Forelimb muscle (tissue), 1 donor: ENCODE measurements around the gene CBFA2T2. TPM values are rescaled to one million over a fixed set of nuclear protein-coding genes. Genes with fewer than 3 reads are reported as not detected.
"Not testable (repeated sequence)": the region's sequence is repeated elsewhere in the genome, so short reads cannot be mapped to it uniquely, and the experiment has no call there.

Source experiments
- DNase-seq: peaks from one replicate; pipeline ENCODE4 v3.0.0-alpha.2; 2013; ENCODE audit warnings: low read depth
- polyA plus RNA-seq: library from polyadenylated mRNA; unstranded; fragments of 120-200 nt; gene quantifications from one replicate; pipeline ENCODE4 v1.2.1, GENCODE V29; 2013; ENCODE audit not compliant: insufficient read length

Gene CBFA2T2
- polyA plus RNA-seq, 1 donor = 17.5 TPM

DNA sequence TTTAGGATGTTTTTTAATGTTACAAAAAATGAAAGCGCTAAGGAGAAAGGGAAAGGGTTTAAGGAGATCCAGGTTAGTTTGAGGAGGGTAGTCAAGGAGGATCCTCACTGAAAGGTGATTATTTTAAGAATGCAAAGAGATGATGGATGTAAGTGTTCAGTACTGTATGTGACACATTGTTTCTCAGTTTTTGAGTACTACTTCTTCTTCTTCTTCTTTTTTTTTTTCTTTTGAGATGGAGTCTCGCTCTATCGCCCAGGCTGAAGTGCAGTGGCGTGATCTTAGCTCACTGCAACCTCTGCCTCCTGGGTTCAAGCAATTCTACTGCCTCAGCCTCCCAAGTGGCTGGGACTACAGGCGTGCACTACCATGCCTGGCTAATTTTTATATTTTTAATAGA lies 83.4 kb downstream of the CBFA2T2 start:
- DNase-seq = not testable (repeated sequence)

DNA sequence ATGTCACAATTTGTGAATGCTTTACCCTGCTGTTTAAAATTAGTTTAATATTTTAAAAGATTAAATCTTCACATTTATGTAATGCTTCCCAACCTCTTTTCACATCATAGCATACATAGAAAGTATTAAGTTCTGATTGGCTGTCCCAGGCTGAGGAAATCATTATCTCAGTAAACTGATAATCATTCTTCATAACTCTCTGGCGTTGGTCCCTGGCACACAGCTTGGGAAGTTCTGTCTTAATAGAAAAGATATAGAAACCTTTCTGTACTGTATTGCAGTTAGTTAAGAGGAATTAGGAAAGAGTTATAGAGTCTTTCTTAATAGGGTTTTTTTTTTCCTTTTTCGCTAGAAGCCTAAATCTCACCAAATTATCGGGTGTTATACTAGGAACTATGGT lies 85.4 kb downstream of the CBFA2T2 start:
- DNase-seq = no peak

DNA sequence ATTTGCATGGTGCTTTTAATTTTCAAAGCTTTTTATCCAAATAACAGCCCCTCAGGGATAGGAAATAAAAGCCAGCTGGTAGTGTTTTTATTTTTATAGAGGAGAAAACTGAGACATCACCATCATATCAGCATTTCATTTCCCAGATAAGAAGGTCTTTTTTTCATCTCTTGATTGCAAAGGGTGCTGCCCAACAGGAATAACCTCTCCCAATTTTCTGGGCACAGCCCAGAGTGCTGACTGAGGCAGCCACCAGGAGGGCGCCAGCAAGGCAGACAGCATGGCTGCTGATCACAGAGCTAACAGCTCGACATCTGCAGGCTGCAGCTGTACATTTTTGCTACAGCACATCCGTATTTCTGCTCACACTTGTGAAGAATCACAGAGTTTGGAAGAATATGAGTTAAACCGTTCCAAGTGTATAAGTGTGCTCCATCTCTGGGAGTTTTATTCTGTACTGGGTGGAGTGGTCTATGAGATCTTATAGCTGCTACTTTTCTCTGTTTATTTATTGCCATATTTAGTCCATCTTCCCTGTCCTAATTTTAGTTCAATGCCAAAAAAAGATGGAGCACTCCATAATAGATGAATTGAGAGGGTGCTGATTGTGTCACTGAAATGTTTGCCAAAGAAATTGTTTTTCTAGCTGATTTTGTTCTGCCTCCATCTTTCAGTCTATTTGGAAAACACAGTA lies 86.7 kb downstream of the CBFA2T2 start:
- no peak for DNase-seq

DNA sequence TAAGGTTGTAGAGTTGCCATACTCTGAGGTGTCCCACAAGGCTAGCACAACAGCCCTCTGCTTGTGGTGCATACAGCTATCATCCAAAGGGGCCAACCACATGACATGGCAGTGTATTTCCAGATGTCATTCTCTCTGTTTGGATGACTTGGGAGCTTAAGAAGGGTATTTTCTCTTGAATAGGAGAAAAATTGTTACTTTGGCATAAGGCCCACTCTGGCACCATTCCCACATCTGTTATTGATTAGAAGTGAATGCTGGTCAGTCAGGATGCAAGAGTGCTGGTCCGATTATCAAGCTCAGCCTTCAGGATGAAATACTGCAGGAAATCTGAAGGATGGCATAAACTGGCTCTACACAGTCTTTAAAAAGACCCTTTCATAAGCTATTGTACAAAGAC lies 88.6 kb downstream of the CBFA2T2 start:
- DNase-seq = no peak

DNA sequence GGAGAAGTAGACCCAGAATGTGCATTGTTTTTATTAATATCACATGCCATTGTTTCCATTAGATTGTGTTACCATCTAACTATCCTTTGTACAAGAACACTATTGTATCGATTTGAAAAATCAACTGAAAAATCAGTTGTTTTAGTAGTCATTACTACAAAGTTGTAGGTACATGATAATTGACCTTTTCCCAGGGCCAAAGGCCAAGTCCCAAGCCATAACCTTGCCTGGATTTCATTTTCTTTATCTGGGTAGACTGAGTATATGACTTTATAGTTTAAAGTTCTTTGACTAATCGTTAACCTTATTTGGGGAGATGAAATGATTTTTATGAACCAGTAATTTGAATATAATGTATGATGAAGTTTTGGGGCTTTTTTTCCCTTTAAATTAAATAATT lies 93.2 kb downstream of the CBFA2T2 start:
- DNase-seq = no peak

DNA sequence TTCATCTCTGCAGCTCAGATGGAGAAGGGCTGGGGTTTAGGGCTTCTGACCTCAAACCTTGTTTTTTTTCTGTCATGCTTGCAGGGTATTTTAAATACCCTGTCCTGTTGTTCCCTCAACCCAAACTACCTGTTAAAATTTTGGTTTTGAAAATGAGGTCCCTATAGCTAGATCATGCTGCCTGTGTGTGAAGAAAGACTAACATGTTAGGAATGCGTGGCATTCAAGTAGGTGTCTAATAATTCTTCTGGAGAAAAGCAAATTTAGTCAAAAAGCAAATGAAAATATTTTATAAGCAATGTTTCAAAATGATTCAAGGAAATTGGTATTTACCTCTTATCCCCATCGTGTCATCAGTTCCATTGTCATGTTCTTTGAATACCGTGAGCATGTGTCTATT lies 95.1 kb downstream of the CBFA2T2 start:
- no peak for DNase-seq

DNA sequence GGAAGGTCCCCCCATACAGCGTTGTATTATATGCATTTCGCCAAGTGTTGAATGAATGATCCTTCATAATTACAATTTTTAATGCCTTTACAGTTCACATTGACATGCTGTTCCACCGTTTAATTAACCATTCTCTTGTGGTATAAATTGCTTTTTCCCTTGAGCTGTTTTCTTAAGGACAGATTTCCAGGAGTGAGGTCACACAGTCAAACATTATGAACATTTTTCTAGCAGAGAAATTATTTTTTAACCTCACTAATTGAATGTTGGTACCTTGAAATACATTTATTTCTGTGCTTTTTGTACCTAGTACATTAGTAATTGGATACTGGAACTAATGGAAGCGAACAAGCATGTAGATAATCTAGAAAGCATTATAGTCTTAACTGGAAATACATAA lies 95.5 kb downstream of the CBFA2T2 start:
- DNase-seq = no peak

DNA sequence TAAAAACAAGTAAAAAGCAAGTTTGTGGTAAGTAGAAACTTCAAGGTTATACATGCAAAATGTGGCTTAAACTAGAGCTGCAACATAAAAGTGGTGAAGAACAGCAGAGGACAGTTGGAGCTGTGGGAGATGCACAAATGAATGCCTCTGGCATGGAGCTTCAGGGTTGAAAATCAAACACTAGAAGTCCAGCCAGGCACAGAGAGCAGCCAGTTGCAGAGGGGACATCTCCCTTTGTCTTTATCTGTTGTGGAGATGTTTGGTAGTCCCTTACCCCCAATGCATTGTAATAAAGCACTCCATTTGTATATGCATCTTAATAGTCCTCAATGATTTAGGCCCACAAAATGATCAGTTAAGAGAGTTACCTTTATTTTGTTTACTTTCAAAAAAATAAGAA lies 99.2 kb downstream of the CBFA2T2 start:
- no peak for DNase-seq

DNA sequence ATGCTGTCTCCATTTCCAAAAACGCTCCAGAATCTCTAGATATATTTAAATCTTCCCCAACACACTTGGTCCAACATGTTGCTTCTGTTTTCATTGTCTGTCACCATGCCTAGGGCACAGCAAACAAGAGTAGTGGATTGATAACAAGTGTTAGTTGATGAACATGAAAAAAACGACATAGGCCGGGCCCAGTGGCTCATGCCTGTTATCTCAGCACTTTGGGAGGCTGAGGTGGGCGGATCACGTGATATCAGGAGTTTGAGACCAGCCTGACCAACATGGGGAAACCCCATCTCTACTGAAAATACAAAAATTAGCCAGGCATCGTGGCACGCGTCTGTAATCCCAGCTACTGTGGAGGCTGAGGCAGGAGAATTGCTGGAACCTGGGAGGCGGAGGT lies 102.0 kb downstream of the CBFA2T2 start:
- not testable (repeated sequence) for DNase-seq

DNA sequence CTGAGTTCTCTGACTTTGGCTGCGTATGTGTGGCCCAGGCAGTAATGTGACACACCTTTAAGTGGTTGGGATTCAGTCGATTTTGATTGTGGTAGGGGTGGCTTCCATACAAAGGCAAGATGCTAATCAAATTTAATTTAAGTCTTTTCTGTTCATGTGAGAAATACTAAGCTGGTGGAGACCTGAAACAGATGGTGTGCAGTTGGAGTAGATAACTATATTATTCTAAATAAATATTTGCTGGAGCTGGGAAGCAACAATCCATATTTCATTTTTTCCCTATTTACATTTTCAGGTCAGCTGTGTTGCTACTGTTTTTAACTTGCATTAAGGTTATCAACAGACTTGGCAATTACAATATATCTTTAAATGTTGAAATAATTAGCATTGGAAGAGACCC lies 104.8 kb downstream of the CBFA2T2 start:
- DNase-seq = no peak

DNA sequence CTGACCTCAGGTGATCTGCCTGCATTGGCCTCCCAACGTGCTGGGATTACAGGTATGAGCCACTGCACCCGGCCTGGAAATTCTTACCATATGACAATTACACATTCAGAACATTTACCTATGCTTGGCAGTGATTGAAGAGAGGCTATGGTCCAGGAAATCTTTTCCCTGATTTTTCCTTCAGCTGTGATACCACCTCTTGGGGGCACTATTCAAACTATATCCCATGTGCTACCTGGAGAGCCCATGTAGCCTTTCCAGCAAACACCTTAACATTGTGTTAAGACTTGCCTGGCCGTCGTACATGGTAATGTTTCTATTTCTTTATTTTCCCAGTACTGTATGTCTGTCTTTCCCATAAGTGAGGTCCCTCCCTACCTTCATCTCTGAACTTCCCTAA lies 110.5 kb downstream of the CBFA2T2 start:
- DNase-seq = no peak

DNA sequence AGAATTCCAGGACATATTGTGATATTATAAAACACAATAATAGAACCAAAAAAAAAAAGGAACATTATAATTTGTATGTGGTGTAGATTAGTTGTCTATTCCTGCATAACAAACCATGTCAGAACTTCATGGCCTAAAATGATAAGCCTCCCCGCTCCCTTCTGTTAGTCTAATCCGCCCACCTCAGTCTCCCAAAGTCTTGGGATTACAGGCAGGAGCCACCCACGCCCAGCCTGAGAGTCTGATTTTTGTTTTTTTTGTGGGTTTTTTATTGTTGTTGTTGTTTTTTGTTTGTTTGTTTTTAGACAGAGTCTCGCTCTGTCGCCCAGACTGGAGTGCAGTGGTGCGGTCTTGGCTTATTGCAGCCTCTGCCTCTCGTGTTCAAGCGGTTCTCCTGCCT lies 111.1 kb downstream of the CBFA2T2 start:
- no peak for DNase-seq

DNA sequence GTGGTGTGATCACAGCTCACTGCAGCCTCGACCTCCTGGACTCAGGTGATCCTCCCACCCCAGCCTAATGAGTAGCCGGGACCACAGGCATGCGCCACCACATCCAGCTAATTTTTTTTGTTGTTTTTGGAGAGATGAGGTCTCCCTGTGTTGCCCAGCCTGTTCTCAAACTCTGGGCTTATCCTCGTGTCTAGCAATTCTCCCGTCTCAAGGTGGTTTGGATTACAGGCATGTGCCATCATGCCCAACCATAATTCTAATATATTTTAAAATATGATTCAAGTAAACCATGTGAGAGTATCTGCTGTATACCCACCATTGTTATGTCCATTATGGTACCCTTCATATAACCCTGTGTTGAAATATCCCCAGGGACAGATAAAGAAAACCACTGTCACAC lies 112.0 kb downstream of the CBFA2T2 start:
- DNase-seq = no peak

DNA sequence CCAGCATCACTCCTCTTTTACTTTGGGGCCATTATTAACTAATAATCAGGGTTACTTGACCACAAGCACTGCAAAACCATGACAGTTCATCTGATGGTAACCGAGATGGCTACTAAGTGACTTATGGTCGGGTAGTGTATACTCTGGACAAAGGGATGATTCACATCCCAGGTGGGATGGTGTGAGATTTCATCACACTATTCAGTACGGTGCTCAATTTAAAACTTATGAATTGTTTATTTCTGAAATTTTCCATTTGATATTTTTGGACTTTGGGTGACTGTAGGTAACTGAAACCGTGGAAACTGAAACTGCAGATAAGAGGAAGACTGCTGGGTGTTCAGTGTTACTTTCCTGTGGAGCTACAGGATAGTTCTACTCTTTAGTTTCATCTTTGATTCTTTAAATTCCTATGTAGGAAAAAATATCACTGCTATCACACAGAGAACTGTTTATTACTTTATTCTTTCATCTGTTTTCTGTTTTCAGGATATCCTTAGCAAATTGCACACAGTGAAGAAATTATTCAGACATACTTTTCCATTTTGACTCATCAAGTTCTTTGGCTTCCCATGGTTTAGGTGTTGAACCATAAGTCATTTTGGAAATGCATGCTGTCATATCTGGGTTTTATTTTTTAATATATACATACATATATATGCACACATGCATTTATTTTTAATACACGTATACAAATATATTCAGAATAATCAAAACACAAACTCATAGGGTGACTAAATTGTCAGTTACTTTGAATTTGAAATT lies 113.1 kb downstream of the CBFA2T2 start:
- DNase-seq = no peak

DNA sequence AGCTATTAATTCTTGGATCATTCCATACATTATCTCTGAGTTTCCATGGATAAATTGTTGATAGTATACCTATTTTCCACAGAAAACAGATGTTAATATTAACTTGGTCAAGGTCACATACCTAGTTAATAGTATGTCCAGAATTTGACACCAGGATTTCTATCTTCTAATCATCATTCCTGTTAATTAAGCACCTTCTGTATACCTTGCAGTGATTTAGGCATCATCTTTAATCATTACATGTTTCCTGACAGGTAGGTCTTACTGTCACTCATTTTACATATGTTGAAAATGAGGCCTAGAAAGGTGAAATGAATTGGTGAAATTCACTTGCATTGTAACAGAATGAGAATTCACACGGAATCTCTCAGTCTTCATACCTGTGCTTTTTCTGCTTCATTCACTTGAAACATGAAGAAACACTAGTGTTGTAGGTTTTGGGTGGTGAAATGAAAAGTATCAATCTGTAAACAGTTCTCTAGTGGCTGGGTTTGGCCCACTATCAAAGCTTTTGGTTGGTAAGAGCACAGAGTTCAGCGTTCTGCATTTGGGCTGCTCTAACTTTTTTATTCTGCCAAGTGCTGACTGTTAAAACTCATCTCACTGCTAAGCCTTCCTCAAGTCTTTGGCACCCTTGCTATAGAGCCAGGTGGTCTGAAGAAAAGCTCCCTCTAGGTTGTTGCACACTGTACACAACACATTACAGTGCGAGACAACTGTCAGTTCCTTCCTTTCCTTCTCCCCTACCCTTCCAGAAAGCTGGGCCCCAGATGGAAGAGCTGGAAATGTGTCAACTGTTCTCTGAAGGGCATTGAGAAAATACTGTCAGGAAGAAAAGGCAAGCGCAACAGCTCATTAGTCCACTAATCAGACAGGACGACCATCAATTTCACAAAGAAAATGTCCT lies 114.4 kb downstream of the CBFA2T2 start:
- DNase-seq = no peak

DNA sequence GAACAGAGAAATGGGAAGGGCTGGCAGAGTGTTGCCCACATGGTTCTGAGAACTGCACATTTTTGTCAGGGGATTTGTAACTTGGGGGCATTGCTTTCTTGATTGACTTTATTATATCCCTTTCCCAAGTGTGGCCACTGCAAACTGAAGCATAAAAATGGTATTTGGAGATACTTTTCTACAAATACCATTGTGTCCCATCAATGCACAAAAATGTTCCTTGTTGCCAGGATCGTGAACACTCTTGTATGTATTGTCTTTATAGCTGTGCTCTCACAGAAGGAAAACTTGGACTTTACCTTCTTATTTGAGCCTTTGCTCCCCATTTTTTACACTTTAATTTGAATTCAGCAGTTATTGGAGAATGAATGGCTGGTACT lies 115.1 kb downstream of the CBFA2T2 start:
- no peak for DNase-seq

DNA sequence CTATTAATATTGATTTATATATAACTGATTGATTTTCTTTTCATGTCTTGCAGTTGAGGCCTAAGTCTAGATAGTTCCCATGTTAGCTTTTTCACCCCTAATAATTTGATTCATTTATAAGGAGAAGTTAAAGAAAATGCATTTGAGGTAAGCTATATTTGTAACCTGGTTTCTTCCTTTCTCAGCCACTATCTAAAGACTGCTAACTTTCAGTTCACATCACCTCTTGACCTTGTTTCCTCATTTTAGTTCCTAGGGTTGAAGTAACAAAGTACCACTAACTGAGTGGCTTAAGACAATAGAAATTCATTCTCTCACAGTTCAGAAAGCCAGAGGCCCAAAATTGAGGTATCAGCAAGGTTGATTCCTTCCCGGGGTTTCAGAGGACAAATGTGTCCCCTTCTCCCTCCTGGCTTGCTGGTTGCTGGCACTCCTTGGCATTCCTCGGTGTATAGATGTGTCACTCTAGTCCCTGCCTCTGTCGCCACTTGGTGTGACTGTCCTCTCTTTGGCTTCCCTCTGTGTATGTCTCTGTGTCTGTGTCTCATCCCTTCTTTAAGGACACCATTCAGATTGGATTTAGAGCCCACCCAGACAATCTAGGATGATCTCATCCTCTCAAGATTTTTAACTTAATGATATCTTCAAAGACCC lies 116.3 kb downstream of the CBFA2T2 start:
- DNase-seq = no peak

DNA sequence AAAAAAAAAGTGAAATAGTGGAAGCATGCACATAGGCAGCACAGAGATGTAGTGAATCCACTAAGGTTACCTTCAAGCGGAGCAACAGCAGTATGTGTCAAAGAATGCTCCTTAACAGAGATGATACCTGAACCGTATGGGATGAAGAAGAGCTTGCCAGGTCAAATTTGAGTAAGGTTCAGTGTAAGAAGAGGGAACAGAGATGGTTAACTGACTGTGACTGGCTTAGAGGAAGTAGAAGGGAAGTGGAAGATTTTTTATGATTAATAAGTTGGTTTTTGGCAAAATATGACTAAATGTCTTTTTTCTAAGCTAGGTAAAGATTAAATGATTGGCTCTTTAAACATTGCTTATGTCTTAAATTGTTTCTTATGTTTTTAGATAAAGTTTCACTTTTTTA lies 119.6 kb downstream of the CBFA2T2 start:
- no peak for DNase-seq

DNA sequence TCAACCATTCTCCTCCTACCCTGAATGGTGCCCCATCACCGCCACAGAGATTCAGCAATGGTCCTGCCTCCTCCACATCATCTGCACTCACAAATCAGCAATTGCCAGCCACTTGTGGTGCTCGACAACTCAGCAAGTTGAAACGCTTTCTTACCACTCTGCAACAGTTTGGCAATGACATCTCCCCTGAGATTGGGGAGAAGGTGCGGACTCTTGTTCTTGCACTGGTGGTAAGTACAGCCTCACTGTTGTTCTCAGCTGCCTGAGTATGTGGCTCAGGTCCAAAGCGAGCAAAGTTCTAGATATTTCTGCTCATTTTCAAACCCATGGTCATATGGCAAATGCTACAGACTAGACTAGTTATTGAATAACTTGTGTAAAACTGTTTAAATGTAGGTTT lies 121.2 kb downstream of the CBFA2T2 start:
- DNase-seq = no peak

DNA sequence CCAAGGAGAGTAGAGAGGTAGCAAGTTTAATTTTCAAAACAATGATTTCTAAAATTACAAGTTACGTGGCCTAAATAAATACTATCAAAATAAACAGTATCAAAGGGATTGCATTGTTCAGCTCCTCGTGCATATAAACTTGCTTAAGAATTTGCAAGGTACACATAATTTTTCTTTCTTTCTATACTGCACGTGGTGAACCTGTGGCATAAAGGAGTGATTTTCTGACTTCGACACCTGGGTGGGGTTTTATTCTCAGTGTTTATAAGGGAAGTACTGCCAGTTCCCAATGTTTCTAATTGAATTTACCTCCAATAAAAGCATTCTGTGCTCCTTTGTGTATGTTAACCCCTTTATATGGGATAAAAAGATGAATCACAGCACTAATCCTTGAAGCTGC lies 122.1 kb downstream of the CBFA2T2 start:
- DNase-seq = no peak

DNA sequence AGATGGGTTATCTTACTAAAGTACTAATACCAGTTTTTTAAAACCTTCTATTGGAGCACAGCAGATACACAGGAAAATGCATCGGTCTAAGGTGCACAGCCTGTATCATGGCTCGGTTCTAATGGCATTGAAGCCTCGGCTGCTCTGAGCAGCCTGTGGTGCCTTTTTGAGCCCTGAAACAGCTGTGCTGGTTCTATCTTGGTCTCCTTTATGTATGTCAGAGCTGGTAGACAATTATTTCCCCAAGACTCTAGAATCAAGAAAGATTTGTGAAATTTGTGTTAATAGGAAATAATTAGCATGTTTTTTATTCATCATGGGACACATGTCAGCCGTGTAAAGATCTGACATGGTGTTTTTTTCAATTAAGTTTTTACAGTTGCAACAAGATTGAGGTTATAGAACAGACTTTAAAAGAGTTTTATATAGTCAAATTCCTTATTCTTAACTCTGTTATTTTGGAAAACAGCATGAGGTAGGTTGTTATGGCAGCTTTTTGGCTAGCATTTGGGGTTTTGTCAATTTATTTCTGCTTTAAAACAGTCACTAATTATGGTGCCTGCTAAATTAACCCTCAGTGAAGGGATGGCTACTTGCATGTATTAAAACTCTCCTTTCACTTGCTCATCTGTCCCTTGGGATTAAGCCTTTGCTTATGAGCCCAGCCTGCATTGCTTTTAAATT lies 132.0 kb downstream of the CBFA2T2 start:
- no peak for DNase-seq
